NCI-H146 (cell line): ENCODE data around the gene CACHD1.
"Not testable (repeated sequence)": the region's sequence is repeated elsewhere in the genome, so short reads cannot be mapped to it uniquely, and the experiment has no call there.

ENCODE experiments used
- DNase-seq: peaks from one replicate; lab custom pipeline; 2025; lab: John Stamatoyannopoulos, UW

CACHD1 gene

GRCh38 chr1:64594446-64594845 lies 124.5 kb downstream of the CACHD1 start:
- no peak for DNase-seq

- DNase-seq, result peak; percentile 52
Measured at GRCh38 chr1:64595871-64596515, 126.1 kb downstream of the CACHD1 start.

GRCh38 chr1:64597113-64597512 lies 127.2 kb downstream of the CACHD1 start:
- no peak for DNase-seq

GRCh38 chr1:64598100-64598571 lies 128.2 kb downstream of the CACHD1 start:
- DNase-seq, result no peak

GRCh38 chr1:64599242-64599641 lies 129.3 kb downstream of the CACHD1 start:
- DNase-seq, result no peak

- DNase-seq, result no peak
Measured at GRCh38 chr1:64601207-64601606, 131.3 kb downstream of the CACHD1 start.

- no peak for DNase-seq
Measured at GRCh38 chr1:64608005-64608650, 138.2 kb downstream of the CACHD1 start.

GRCh38 chr1:64608651-64609048 lies 138.7 kb downstream of the CACHD1 start:
- no peak for DNase-seq

GRCh38 chr1:64610950-64611349 lies 141.0 kb downstream of the CACHD1 start:
- DNase-seq, result not testable (repeated sequence)

- no peak for DNase-seq
Measured at GRCh38 chr1:64616039-64616438, 146.1 kb downstream of the CACHD1 start.

GRCh38 chr1:64623750-64624191 lies 153.8 kb downstream of the CACHD1 start:
- no peak for DNase-seq

GRCh38 chr1:64624218-64624713 lies 154.3 kb downstream of the CACHD1 start:
- peak; percentile 36 for DNase-seq

GRCh38 chr1:64624808-64625207 lies 154.9 kb downstream of the CACHD1 start:
- no peak for DNase-seq

- no peak for DNase-seq
Measured at GRCh38 chr1:64630611-64631010, 160.7 kb downstream of the CACHD1 start.

- DNase-seq, result peak; percentile 10
Measured at GRCh38 chr1:64631346-64632034, 161.6 kb downstream of the CACHD1 start.

GRCh38 chr1:64632936-64633335 lies 163.0 kb downstream of the CACHD1 start:
- no peak for DNase-seq

GRCh38 chr1:64645735-64646134 lies 175.8 kb downstream of the CACHD1 start:
- DNase-seq, result no peak

GRCh38 chr1:64650411-64650810 lies 180.5 kb downstream of the CACHD1 start:
- no peak for DNase-seq

GRCh38 chr1:64651841-64652240 lies 181.9 kb downstream of the CACHD1 start:
- DNase-seq, result no peak

- DNase-seq, result no peak
Measured at GRCh38 chr1:64653466-64653865, 183.5 kb downstream of the CACHD1 start.

- DNase-seq, result no peak
Measured at GRCh38 chr1:64654519-64655341, 184.8 kb downstream of the CACHD1 start.

GRCh38 chr1:64655861-64656260 lies 185.9 kb downstream of the CACHD1 start:
- no peak for DNase-seq
